Endothelial cell of umbilical vein (primary cell): Measurements from ENCODE around the gene ETFA.

Source experiments
- CTCF ChIP-seq, 2 donors: IDR thresholded peaks; 1 replicate in 1 of 2; 2 replicates in 1 of 2; pipeline ENCODE4 v1.5.1; 2011; ENCODE audit warnings: low read length in 2 of 2, mild to moderate bottlenecking in 2 of 2, moderate library complexity in 2 of 2, control low read depth in 1 of 2, inconsistent platforms in 1 of 2, low read depth in 1 of 2; ENCODE audit not compliant: insufficient read depth in 1 of 2; ENCODE audit errors: extremely low read depth in 1 of 2
- EZH2 ChIP-seq: IDR thresholded peaks from 2 replicates; pipeline ENCODE4 v1.6.1; 2012; ENCODE audit warnings: borderline replicate concordance, low read depth, mild to moderate bottlenecking, moderate library complexity, low read length, inconsistent platforms; ENCODE audit not compliant: severe bottlenecking
- FOS ChIP-seq: IDR thresholded peaks from 2 replicates; pipeline ENCODE4 v1.6.1; 2011; ENCODE audit warnings: mild to moderate bottlenecking, low read length, moderate library complexity, borderline replicate concordance; ENCODE audit not compliant: insufficient read depth
- MAX ChIP-seq: IDR thresholded peaks from 2 replicates; pipeline ENCODE4 v1.6.1; 2011; ENCODE audit not compliant: insufficient read depth, insufficient read length
- MYC ChIP-seq: IDR thresholded peaks from one replicate; pipeline ENCODE4 v1.6.1; 2011; ENCODE audit warnings: mild to moderate bottlenecking, low read depth, low read length
- POLR2A ChIP-seq: IDR thresholded peaks from 2 replicates; pipeline ENCODE4 v1.6.1; 2012; ENCODE audit warnings: low read depth, mild to moderate bottlenecking, control low read depth, low read length
- POLR2AphosphoS5 ChIP-seq: IDR thresholded peaks from 2 replicates; pipeline ENCODE4 v1.6.1; 2012; ENCODE audit warnings: low read depth, mild to moderate bottlenecking, control low read depth, low read length, moderate library complexity; ENCODE audit not compliant: insufficient read depth

- no peak for TF ChIP-seq CTCF (IDR thresholded peaks at IDR 0.05; ENCODE audit: extremely low read depth in 1 of 2, insufficient read depth in 1 of 2, low read depth in 1 of 2, low read length in 2 of 2)
- no peak for TF ChIP-seq EZH2
- TF ChIP-seq MAX, result no peak
- TF ChIP-seq FOS, result no peak
- TF ChIP-seq POLR2A, result no peak
- no peak for TF ChIP-seq POLR2AphosphoS5
- TF ChIP-seq MYC, result no peak
Observed at GRCh38 chr15:76328106-76328696, 16.9 kb upstream of the ETFA start.
